HG02973 (cell line): ENCODE measurements around the gene LIMK1.

Experiments
- ATAC-seq: cut with Tn5 transposase; IDR thresholded peaks from one replicate; pipeline ENCODE4 v1.9.1; 2021; ENCODE audit warnings: moderate library complexity; ENCODE audit not compliant: unreplicated experiment

The LIMK1 gene

GRCh38 chr7:74082770-74083116 lies 861 bp upstream of the LIMK1 start:
- ATAC-seq = no peak

- ATAC-seq = peak; percentile 36
These were observed 521 bp downstream of the LIMK1 start for GRCh38 chr7:74083928-74084721.

GRCh38 chr7:74084722-74085578 lies 1.3 kb downstream of the LIMK1 start:
- ATAC-seq = no peak

- no peak for ATAC-seq
These were observed 4.3 kb downstream of the LIMK1 start for GRCh38 chr7:74087791-74088453.

GRCh38 chr7:74092321-74092963 lies 8.8 kb downstream of the LIMK1 start:
- ATAC-seq = no peak

- ATAC-seq = peak; percentile 44
These were observed 9.4 kb downstream of the LIMK1 start for GRCh38 chr7:74092964-74093471.

- peak; percentile 4 for ATAC-seq
These were observed 10.1 kb downstream of the LIMK1 start for GRCh38 chr7:74093671-74094223.

- ATAC-seq = peak; percentile 36
These were observed 10.9 kb downstream of the LIMK1 start for GRCh38 chr7:74094224-74095101.

- no peak for ATAC-seq
These were observed 11.5 kb downstream of the LIMK1 start for GRCh38 chr7:74095135-74095534.

GRCh38 chr7:74097937-74098614 lies 14.5 kb downstream of the LIMK1 start:
- no peak for ATAC-seq

- no peak for ATAC-seq
These were observed 15.4 kb downstream of the LIMK1 start for GRCh38 chr7:74099031-74099430.

GRCh38 chr7:74101061-74101681 lies 17.6 kb downstream of the LIMK1 start:
- peak; percentile 84 for ATAC-seq

- ATAC-seq = no peak
These were observed 19.7 kb downstream of the LIMK1 start for GRCh38 chr7:74103219-74103772.

- ATAC-seq = no peak
These were observed 21.1 kb downstream of the LIMK1 start for GRCh38 chr7:74104702-74105101.

- no peak for ATAC-seq
These were observed 22.4 kb downstream of the LIMK1 start for GRCh38 chr7:74105992-74106391.

- no peak for ATAC-seq
These were observed 23.2 kb downstream of the LIMK1 start for GRCh38 chr7:74106846-74107245.

- ATAC-seq = no peak
These were observed 31.7 kb downstream of the LIMK1 start for GRCh38 chr7:74115326-74115725.

- ATAC-seq = no peak
These were observed 32.8 kb downstream of the LIMK1 start for GRCh38 chr7:74116356-74116755.
